Measurements from ENCODE around the gene CRYGS.

The CRYGS gene

DNA sequence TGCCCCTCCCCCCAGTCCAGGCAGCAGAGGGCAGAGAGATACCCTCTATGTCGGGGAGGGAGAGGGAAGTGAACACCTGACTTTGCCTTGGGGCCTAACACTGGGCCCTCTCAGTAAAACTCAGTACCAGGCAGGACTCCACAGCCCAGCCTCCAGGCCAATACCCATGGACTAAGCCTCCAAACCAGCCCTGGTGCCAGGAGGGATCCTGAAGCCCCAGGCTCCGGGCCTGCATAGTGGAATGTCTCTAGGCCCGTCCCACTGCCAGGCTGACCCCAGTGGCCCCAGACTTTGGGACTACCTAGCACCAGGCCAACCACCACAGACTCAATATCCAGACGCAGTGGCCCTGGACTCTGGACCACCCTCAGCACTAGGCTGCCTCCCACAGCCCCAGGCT lies 46.6 kb downstream of the CRYGS start:
- H3K36me3 ChIP-seq (ENCODE audit: insufficient read depth, insufficient read length, low read length): no peaks in the 10 kb centered on the region
- no peak for TF ChIP-seq SUZ12 (IDR thresholded peaks at IDR 0.05; ENCODE audit: extremely low read depth, insufficient read depth, insufficient read length)
- TF ChIP-seq YY1 (IDR thresholded peaks at IDR 0.05; ENCODE audit: insufficient read depth, insufficient read length): no peak
- no peak for TF ChIP-seq ZNF274 (IDR thresholded peaks at IDR 0.05; ENCODE audit: low read depth, low read length)
- no peaks in the 10 kb centered on the region for H3K9me3 ChIP-seq (ENCODE audit: insufficient read depth, low read length)
- no peaks in the 10 kb centered on the region for H3K27me3 ChIP-seq (ENCODE audit: insufficient read depth, insufficient read length)
- DNase-seq (ENCODE audit: low read depth, low spot score): no peak
- H3K4me1 ChIP-seq (ENCODE audit: insufficient read depth, insufficient read length): peaks cover 5% of the 10 kb centered on the region
- H3K9ac ChIP-seq (ENCODE audit: insufficient read length, low read depth): no peak overlapping the region
- H3K4me3 ChIP-seq (ENCODE audit: insufficient read length, low read depth): no peak overlapping the region

- no peak overlapping the region for H3K9ac ChIP-seq (ENCODE audit: insufficient read length, low read depth)
- no peak for DNase-seq (ENCODE audit: low read depth, low spot score)
Observed at GRCh38 chr3:186496635-186497034, 47.5 kb downstream of the CRYGS start.

GRCh38 chr3:186496016-186496415 lies 48.2 kb downstream of the CRYGS start:
- TF ChIP-seq SUZ12 (IDR thresholded peaks at IDR 0.05; ENCODE audit: extremely low read depth, insufficient read depth, insufficient read length): no peak
- no peak for TF ChIP-seq ZNF274 (IDR thresholded peaks at IDR 0.05; ENCODE audit: low read depth, low read length)
- TF ChIP-seq YY1 (IDR thresholded peaks at IDR 0.05; ENCODE audit: insufficient read depth, insufficient read length): no peak
- H3K4me3 ChIP-seq (ENCODE audit: insufficient read length, low read depth): no peak overlapping the region
- DNase-seq (ENCODE audit: low read depth, low spot score): no peak
- no peaks in the 10 kb centered on the region for H3K36me3 ChIP-seq (ENCODE audit: insufficient read depth, insufficient read length, low read length)
- no peaks in the 10 kb centered on the region for H3K27me3 ChIP-seq (ENCODE audit: insufficient read depth, insufficient read length)
- no peaks in the 10 kb centered on the region for H3K4me1 ChIP-seq (ENCODE audit: insufficient read depth, insufficient read length)
- H3K9ac ChIP-seq (ENCODE audit: insufficient read length, low read depth): no peak overlapping the region
- no peaks in the 10 kb centered on the region for H3K9me3 ChIP-seq (ENCODE audit: insufficient read depth, low read length)

More at GRCh38 chr3:186496635-186497034, 47.5 kb downstream of the CRYGS start:
- TF ChIP-seq SUZ12 (IDR thresholded peaks at IDR 0.05; ENCODE audit: extremely low read depth, insufficient read depth, insufficient read length): no peak
- no peak for TF ChIP-seq YY1 (IDR thresholded peaks at IDR 0.05; ENCODE audit: insufficient read depth, insufficient read length)
- no peak for TF ChIP-seq ZNF274 (IDR thresholded peaks at IDR 0.05; ENCODE audit: low read depth, low read length)
- Histone ChIP-seq H3K36me3 (ENCODE audit: insufficient read depth, insufficient read length, low read length) (no peaks in the 10 kb centered on the region), H3K4me3 (ENCODE audit: insufficient read length, low read depth) (no peak overlapping the region), H3K9me3 (ENCODE audit: insufficient read depth, low read length) (no peaks in the 10 kb centered on the region), H3K4me1 (ENCODE audit: insufficient read depth, insufficient read length) (no peaks in the 10 kb centered on the region), H3K27me3 (ENCODE audit: insufficient read depth, insufficient read length) (no peaks in the 10 kb centered on the region)

DNA sequence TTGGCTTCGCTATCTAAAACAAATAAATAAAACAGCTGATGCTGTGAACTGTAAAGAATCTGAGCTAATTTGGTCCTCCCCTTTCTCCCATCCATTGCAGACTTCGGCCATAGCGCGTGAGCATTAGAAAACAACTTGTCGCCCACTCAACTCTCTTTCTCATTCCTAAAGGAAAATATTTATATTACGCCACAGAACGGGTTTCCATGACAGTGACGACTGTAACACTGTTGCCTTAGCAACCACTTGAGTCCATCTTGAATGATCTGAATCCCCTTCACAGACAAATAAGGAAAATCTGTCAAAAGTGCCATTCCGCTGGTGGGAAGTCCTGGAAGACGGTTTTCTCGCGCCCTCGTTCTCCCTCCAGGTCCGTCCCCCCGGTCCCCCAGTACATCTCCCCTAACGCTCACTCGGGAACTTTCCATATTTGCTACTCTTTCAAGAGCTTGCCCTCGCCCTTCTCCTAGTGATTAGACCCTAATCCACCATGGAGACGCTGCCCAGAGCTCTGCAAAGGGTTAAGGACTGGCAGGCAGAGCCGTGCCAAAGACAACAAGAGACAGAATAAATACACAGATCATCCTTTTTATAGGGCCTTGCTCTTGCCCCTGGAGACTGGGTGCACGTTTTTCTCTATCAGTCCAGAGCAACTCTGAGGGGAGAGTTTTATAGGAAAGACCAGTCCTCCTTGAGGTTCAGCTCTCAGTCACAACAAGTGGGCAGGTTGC lies 50.5 kb downstream of the CRYGS start:
- Histone ChIP-seq H3K27me3 (ENCODE audit: insufficient read depth, insufficient read length) (no peaks in the 10 kb centered on the region), H3K9ac (ENCODE audit: insufficient read length, low read depth) (no peak overlapping the region), H3K4me3 (ENCODE audit: insufficient read length, low read depth) (no peak overlapping the region), H3K9me3 (ENCODE audit: insufficient read depth, low read length) (no peaks in the 10 kb centered on the region), H3K4me1 (ENCODE audit: insufficient read depth, insufficient read length) (no peaks in the 10 kb centered on the region), H3K36me3 (ENCODE audit: insufficient read depth, insufficient read length, low read length) (no peaks in the 10 kb centered on the region)
- DNase-seq (ENCODE audit: low read depth, low spot score): no peak
- TF ChIP-seq YY1 (IDR thresholded peaks at IDR 0.05; ENCODE audit: insufficient read depth, insufficient read length) (no peak), ZNF274 (IDR thresholded peaks at IDR 0.05; ENCODE audit: low read depth, low read length) (no peak), SUZ12 (IDR thresholded peaks at IDR 0.05; ENCODE audit: extremely low read depth, insufficient read depth, insufficient read length) (no peak)

GRCh38 chr3:186492385-186492984 lies 51.7 kb downstream of the CRYGS start:
- H3K36me3 ChIP-seq (ENCODE audit: insufficient read depth, insufficient read length, low read length): no peaks in the 10 kb centered on the region
- TF ChIP-seq ZNF274 (IDR thresholded peaks at IDR 0.05; ENCODE audit: low read depth, low read length) (no peak), YY1 (IDR thresholded peaks at IDR 0.05; ENCODE audit: insufficient read depth, insufficient read length) (no peak), SUZ12 (IDR thresholded peaks at IDR 0.05; ENCODE audit: extremely low read depth, insufficient read depth, insufficient read length) (no peak)
- no peak for DNase-seq (ENCODE audit: low read depth, low spot score)
- no peaks in the 10 kb centered on the region for H3K4me1 ChIP-seq (ENCODE audit: insufficient read depth, insufficient read length)
- H3K9me3 ChIP-seq (ENCODE audit: insufficient read depth, low read length): no peaks in the 10 kb centered on the region
- no peak overlapping the region for H3K4me3 ChIP-seq (ENCODE audit: insufficient read length, low read depth)
- H3K27me3 ChIP-seq (ENCODE audit: insufficient read depth, insufficient read length): no peaks in the 10 kb centered on the region
- H3K9ac ChIP-seq (ENCODE audit: insufficient read length, low read depth): no peak overlapping the region

DNA sequence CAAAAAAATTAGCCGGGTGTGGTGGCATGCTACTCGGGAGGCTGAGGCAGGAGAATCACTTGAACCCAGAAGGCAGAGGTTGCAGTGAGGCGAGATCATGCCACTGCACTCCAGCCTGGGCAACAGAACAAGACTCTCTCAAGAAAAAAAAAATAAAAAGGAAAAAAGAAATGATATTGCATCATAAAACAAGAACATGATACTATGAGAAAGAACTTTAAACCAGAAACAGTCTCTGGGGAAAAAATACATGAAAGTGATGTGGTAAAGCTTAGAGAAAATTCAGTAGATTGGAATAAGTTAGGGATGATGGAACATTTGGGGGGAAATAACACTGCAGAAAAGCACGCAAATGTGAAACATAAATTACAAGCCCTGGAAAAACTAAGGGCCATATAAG lies 54.7 kb downstream of the CRYGS start:
- no peak for DNase-seq (ENCODE audit: low read depth, low spot score)
- Histone ChIP-seq H3K4me1 (ENCODE audit: insufficient read depth, insufficient read length) (no peaks in the 10 kb centered on the region), H3K36me3 (ENCODE audit: insufficient read depth, insufficient read length, low read length) (no peaks in the 10 kb centered on the region), H3K9me3 (ENCODE audit: insufficient read depth, low read length) (no peaks in the 10 kb centered on the region), H3K27me3 (ENCODE audit: insufficient read depth, insufficient read length) (no peaks in the 10 kb centered on the region), H3K9ac (ENCODE audit: insufficient read length, low read depth) (no peak overlapping the region), H3K4me3 (ENCODE audit: insufficient read length, low read depth) (no peak overlapping the region)
- no peak for TF ChIP-seq SUZ12 (IDR thresholded peaks at IDR 0.05; ENCODE audit: extremely low read depth, insufficient read depth, insufficient read length)
- TF ChIP-seq YY1 (IDR thresholded peaks at IDR 0.05; ENCODE audit: insufficient read depth, insufficient read length): no peak
- TF ChIP-seq ZNF274 (IDR thresholded peaks at IDR 0.05; ENCODE audit: low read depth, low read length): no peak

Data from NT2/D1 (cell line).